ENCODE measurements around the gene C3. TPM values are rescaled to one million over a fixed set of nuclear protein-coding genes. Genes with fewer than 3 reads are reported as not detected.

The C3 gene
- total and polyA plus RNA-seq, 5 donors from 2014 or later = not detected

DNA sequence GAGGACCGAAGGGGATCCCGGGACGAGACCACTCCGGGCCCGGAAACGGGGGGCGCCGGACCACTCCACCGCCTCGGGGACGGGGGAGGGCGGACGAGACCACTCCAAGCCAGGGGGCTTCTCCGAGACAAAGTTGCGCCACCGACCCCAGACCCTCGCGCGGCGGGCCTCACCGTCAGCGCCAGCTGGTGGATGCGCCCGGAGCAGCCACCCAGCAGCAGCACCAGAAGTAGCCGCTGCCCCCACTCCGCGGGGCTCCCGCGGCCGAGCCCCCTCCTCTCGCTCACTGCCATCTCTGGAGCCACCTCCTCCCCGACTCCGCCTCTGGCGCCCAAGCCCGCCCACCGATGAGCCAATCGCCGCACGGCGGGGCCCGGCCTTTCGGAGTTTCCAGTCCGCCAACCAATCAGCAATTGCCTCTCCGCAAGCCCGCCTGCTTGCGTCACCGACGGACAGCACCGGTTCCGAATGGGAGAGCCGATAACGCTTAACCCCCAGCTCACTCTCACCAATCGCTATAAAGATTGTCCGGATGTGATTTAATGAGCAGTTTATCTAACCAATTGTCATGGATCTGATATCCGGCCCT, 16.9 kb upstream of the C3 start, which contains the start of gene GPR108:
TSS of gene GPR108 (minus strand) at position 297 of the 589 bp plus-strand sequence. CDS start at position 293, 4 bp downstream.
- Histone ChIP-seq H3K36me3 (ENCODE audit: control insufficient read depth, insufficient read depth, low read length) (peaks cover 5% of the 10 kb centered on the region), H3K27me3 (ENCODE audit: control insufficient read depth, insufficient read depth, low read length) (no peaks in the 10 kb centered on the region), H3K9me3 (ENCODE audit: control insufficient read depth in 2 of 2, low read length in 2 of 2) (no peaks in the 10 kb centered on the region), H3K27ac (ENCODE audit: insufficient read depth, low read length, poor library complexity, severe bottlenecking) (peak within 1 kb of the TSS; percentile 94), H3K4me3 (ENCODE audit: low read depth, low read length) (peak within 1 kb of the TSS; percentile 83), H3K4me1 (ENCODE audit: control insufficient read depth, insufficient read depth, low read length, poor library complexity, severe bottlenecking) (peaks cover 44% of the 10 kb centered on the region)
- Mint-ChIP-seq H3K4me1 (peaks cover 10 to 40% (median 22%) of the 10 kb centered on the region in 4 donors), H3K9me3 (no peaks in the 10 kb centered on the region), H3K4me3 (peak within 1 kb of the TSS; percentile 90 to 100 (median 98)), H3K36me3 (peaks cover 8% of the 10 kb centered on the region), H3K27me3 (peaks cover 8% of the 10 kb centered on the region), H3K27ac (peak within 1 kb of the TSS; percentile 97 to 99 (median 97))
- peak; percentile 85 to 86 for ATAC-seq (ENCODE audit: low read depth in 2 of 2)
- peak; percentile 99 to 100 (median 99) for DNase-seq

DNA sequence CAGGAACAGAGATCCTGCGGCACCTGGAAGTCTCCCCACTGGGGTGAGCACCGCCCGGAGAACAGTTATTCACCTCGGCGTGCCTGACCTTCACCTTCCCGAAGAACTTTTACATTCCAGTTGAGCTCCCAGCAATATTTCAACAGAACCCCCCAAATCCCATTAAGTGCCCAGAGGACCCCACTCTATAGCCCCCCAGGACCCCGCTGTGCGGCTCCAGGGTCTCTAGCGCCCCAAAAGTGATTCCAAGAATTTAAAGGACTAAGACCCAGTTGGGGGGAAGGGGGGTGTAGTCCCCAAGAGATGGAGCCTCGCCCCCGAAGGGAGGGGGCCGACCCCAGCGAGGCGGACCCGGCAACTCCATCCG, 16.4 kb upstream of the C3 start:
- peaks cover 8% of the 10 kb centered on the region for H3K27me3 Mint-ChIP-seq
- peaks cover 10 to 38% (median 22%) of the 10 kb centered on the region in 4 donors for H3K4me1 Mint-ChIP-seq
- ATAC-seq (ENCODE audit: low read depth in 2 of 2) = no peak

DNA sequence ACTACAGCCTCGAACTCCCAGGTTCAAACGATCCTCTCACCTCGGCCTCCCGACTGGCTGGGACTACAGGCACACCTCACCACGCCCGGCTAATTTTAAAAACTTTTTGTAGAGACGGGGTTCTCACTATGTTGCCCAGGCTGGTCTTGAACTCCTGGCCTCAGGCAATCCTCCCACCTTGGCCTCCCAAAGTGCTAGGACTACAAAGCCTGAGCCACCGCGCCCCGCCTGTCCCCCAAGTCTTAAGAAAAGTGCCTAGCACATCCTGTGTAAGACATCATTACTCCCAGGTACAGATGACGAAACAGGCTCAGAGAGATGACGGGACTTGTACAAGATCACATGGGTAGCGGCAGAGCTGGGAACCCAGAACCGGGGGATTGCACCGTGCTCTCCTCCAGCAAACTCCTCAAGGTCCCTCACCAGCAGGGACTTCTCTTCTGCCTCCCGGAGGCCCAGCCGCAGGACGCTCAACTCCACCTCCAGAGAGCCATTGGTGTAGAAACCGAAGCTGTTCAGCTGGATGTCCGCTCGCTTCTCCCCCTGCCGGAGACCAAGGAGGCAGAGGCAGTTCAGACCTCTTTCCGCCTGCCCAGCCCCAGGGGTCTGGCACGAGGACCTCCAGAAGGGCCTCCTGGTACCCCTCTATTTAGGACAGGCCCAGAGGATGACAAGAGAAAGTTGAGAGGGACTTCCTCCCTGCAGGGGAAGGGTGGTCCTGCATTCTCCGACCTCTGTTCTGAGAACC, 15.9 kb upstream of the C3 start:
- H3K27ac ChIP-seq (ENCODE audit: insufficient read depth, low read length, poor library complexity, severe bottlenecking) = peak overlapping the region; percentile 94
- DNase-seq = peak; percentile 55 to 91 (median 74)
- H3K36me3 ChIP-seq (ENCODE audit: control insufficient read depth, insufficient read depth, low read length) = peaks cover 5% of the 10 kb centered on the region
- H3K27ac Mint-ChIP-seq = peak overlapping the region; percentile 95 to 99 (median 97)
- H3K4me1 Mint-ChIP-seq = peaks cover 10 to 38% (median 22%) of the 10 kb centered on the region in 4 donors
- ATAC-seq (ENCODE audit: low read depth in 2 of 2) = peak in 1 of 2 donors; percentile 3
- peak overlapping the region; percentile 87 to 99 (median 94) for H3K4me3 Mint-ChIP-seq
- H3K4me1 ChIP-seq (ENCODE audit: control insufficient read depth, insufficient read depth, low read length, poor library complexity, severe bottlenecking) = peaks cover 44% of the 10 kb centered on the region
- H3K9me3 ChIP-seq (ENCODE audit: control insufficient read depth in 2 of 2, low read length in 2 of 2) = no peaks in the 10 kb centered on the region
- no peaks in the 10 kb centered on the region for H3K27me3 ChIP-seq (ENCODE audit: control insufficient read depth, insufficient read depth, low read length)
- peak overlapping the region; percentile 83 for H3K4me3 ChIP-seq (ENCODE audit: low read depth, low read length)
- H3K36me3 Mint-ChIP-seq = peaks cover 10% of the 10 kb centered on the region
- peaks cover 8% of the 10 kb centered on the region for H3K27me3 Mint-ChIP-seq
- no peaks in the 10 kb centered on the region for H3K9me3 Mint-ChIP-seq

More for the DNA sequence above, 16.4 kb upstream of the C3 start:
- peak overlapping the region; percentile 83 for H3K4me3 ChIP-seq (ENCODE audit: low read depth, low read length)
- Mint-ChIP-seq H3K9me3 (no peaks in the 10 kb centered on the region), H3K4me3 (peak overlapping the region; percentile 87 to 99 (median 94)), H3K27ac (peak overlapping the region; percentile 95 to 99 (median 97)), H3K36me3 (peaks cover 10% of the 10 kb centered on the region)
- peaks cover 5% of the 10 kb centered on the region for H3K36me3 ChIP-seq (ENCODE audit: control insufficient read depth, insufficient read depth, low read length)
- H3K27ac ChIP-seq (ENCODE audit: insufficient read depth, low read length, poor library complexity, severe bottlenecking) = peak overlapping the region; percentile 94
- H3K4me1 ChIP-seq (ENCODE audit: control insufficient read depth, insufficient read depth, low read length, poor library complexity, severe bottlenecking) = peaks cover 44% of the 10 kb centered on the region
- H3K9me3 ChIP-seq (ENCODE audit: control insufficient read depth in 2 of 2, low read length in 2 of 2) = no peaks in the 10 kb centered on the region
- H3K27me3 ChIP-seq (ENCODE audit: control insufficient read depth, insufficient read depth, low read length) = no peaks in the 10 kb centered on the region
- DNase-seq = no peak

DNA sequence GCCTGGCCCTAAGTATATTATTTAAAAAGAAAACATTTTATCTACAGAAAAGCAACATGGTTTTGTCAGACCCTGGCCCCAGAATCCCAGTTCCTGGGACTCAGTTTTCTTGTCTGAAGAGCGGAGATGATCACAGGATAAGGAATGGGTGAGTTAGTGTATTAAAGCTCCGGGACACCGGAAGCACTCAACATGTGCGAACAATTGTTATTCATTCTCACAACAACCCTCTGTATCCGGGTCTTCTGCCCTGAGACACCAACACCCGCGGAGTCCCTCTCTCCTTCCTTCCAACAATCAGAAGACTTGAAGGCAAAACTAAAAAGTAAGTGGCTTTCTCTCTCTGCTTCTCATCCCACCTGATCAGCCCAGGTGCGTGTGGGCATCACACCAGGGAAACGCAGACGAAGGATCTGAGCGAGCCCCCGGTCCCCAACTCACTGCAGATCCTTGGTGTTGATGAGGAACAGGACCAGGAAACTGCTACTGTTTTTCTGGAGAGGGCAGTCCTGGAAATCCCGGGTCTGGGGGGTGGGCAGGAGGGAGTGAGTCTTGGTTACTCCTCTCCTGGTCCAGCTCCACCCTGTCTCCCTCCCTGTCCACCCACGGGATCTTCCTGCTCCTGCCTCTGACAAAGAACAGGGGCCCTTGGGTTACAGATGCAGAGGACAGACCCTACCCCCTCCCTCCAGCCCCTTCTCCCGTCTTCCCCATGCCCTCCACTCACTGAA, 14.9 kb upstream of the C3 start:
- H3K4me1 ChIP-seq (ENCODE audit: control insufficient read depth, insufficient read depth, low read length, poor library complexity, severe bottlenecking) = peaks cover 36% of the 10 kb centered on the region
- H3K4me3 ChIP-seq (ENCODE audit: low read depth, low read length) = no peak overlapping the region
- H3K36me3 Mint-ChIP-seq = peaks cover 10% of the 10 kb centered on the region
- H3K36me3 ChIP-seq (ENCODE audit: control insufficient read depth, insufficient read depth, low read length) = peaks cover 5% of the 10 kb centered on the region
- H3K4me3 Mint-ChIP-seq = peak overlapping the region; percentile 9 to 96 (median 89)
- peaks cover 10 to 31% (median 21%) of the 10 kb centered on the region in 4 donors for H3K4me1 Mint-ChIP-seq
- ATAC-seq (ENCODE audit: low read depth in 2 of 2) (no peak), DNase-seq (no peak)
- peaks cover 8% of the 10 kb centered on the region for H3K27me3 Mint-ChIP-seq
- peak overlapping the region; percentile 94 for H3K27ac ChIP-seq (ENCODE audit: insufficient read depth, low read length, poor library complexity, severe bottlenecking)
- H3K9me3 ChIP-seq (ENCODE audit: control insufficient read depth in 2 of 2, low read length in 2 of 2) = no peaks in the 10 kb centered on the region
- H3K27ac Mint-ChIP-seq = peak overlapping the region in 1 of 3 donors; percentile 97
- H3K27me3 ChIP-seq (ENCODE audit: control insufficient read depth, insufficient read depth, low read length) = no peaks in the 10 kb centered on the region
- H3K9me3 Mint-ChIP-seq = no peaks in the 10 kb centered on the region

DNA sequence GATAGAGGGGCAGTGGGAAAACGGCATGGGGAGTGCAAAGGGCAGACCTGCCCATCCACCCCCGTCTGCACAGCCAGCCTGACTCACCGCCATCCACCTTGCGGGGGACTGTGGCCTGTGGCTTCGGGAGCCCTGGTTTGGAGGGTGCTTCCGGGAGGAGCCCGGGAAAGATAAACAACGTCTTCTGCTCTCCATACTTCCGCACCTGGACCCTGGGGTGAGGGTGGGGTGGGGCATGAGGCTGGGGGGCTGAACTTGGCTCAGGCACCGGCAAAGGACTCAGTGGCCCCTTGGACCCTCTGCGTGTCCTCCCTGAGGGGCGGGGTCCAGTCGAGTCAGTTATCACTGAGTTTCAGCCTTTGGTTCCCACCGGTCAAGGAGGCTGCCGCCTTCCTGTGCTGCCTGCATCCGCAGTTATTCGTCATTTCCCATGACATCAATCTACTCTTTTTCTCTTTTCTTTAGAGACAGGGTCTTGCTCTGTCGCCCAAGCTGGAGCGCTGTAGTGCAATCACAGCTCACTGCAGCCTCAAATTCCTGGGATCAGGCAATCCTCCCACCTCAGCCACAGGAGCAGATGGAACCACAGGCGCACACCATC, 13.7 kb upstream of the C3 start:
- Mint-ChIP-seq H3K4me1 (peaks cover 10 to 28% (median 20%) of the 10 kb centered on the region in 4 donors), H3K27ac (no peak overlapping the region), H3K27me3 (peaks cover 8% of the 10 kb centered on the region), H3K9me3 (no peaks in the 10 kb centered on the region), H3K4me3 (no peak overlapping the region), H3K36me3 (peaks cover 14% of the 10 kb centered on the region)
- ATAC-seq (ENCODE audit: low read depth in 2 of 2) = no peak
- H3K36me3 ChIP-seq (ENCODE audit: control insufficient read depth, insufficient read depth, low read length) = peaks cover 5% of the 10 kb centered on the region
- no peak overlapping the region for H3K27ac ChIP-seq (ENCODE audit: insufficient read depth, low read length, poor library complexity, severe bottlenecking)
- peaks cover 27% of the 10 kb centered on the region for H3K4me1 ChIP-seq (ENCODE audit: control insufficient read depth, insufficient read depth, low read length, poor library complexity, severe bottlenecking)
- H3K9me3 ChIP-seq (ENCODE audit: control insufficient read depth in 2 of 2, low read length in 2 of 2) = no peaks in the 10 kb centered on the region
- H3K4me3 ChIP-seq (ENCODE audit: low read depth, low read length) = no peak overlapping the region
- H3K27me3 ChIP-seq (ENCODE audit: control insufficient read depth, insufficient read depth, low read length) = no peaks in the 10 kb centered on the region
- no peak for DNase-seq

DNA sequence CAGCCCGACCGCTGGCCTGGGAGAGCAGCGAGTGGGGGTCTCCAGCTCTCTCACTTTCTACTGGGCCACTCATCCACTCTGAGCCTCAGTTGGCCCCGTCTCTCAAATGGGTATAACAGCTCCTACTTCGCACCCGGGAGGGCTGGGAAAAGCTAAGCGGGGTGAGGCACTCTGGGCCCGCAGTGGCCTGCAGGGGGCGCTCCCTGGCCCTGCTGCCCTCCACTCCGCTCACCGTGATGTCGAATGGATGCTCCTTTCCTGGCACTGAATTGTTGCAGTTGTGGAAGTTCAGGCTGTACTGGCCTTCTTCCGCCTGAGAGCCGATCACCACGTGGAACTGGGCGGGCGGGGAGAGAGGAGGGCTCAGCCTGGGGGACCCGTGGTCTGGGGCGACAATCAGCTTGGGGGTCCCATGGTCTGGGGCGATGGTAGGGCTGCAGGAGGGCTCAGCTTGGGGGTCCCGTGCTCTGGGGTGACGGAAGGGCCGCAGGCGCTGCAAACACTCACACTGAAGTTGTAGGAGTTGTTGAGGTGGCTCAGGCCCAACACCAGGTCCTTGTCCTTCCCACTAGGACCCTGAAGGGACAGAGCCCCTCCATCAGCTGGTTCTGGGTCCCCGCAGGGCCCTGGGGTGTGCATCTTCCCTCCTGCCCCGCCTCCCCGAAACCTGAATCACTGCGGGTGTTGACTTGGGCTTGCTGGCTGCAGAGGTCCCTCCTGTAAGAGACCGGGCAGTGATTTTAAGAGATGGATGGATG, 13.1 kb upstream of the C3 start:
- Histone ChIP-seq H3K36me3 (ENCODE audit: control insufficient read depth, insufficient read depth, low read length) (peaks cover 5% of the 10 kb centered on the region), H3K4me3 (ENCODE audit: low read depth, low read length) (no peak overlapping the region), H3K9me3 (ENCODE audit: control insufficient read depth in 2 of 2, low read length in 2 of 2) (no peaks in the 10 kb centered on the region), H3K27ac (ENCODE audit: insufficient read depth, low read length, poor library complexity, severe bottlenecking) (no peak overlapping the region), H3K4me1 (ENCODE audit: control insufficient read depth, insufficient read depth, low read length, poor library complexity, severe bottlenecking) (peaks cover 21% of the 10 kb centered on the region), H3K27me3 (ENCODE audit: control insufficient read depth, insufficient read depth, low read length) (no peaks in the 10 kb centered on the region)
- Mint-ChIP-seq H3K4me3 (peak overlapping the region in 1 of 4 donors; percentile 51), H3K27ac (no peak overlapping the region), H3K27me3 (peaks cover 1% of the 10 kb centered on the region), H3K9me3 (no peaks in the 10 kb centered on the region), H3K36me3 (peaks cover 14% of the 10 kb centered on the region), H3K4me1 (peaks cover 9 to 21% (median 14%) of the 10 kb centered on the region in 4 donors)
- ATAC-seq (ENCODE audit: low read depth in 2 of 2) (no peak), DNase-seq (no peak)
